Measurements from ENCODE around the gene P2RY12.

Gene P2RY12

GRCh38 chr3:151330899-151331298 lies 53.7 kb downstream of the P2RY12 start:
- no peak for DNase-seq

GRCh38 chr3:151330379-151330778 lies 54.2 kb downstream of the P2RY12 start:
- DNase-seq, result no peak

DNA sequence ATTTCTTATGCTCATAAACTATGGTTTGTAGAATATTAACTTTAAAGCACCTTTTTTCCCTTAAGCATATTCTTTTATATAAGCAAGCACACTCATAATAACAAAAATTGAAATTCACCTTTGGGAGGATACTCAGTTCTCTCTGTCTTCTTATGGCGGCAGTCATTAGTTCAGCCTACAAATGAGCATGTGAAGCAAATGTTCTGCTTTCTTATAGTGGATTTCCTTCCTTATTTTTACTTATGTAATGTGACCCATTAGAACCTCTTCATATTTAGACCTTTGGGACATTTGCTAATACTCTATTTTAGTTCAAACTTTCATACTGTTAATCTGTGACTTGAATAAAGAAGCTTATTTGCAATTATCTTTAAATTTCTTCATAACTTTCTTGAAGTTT lies 55.2 kb downstream of the P2RY12 start, which contains the start of gene P2RY13:
Gene P2RY13 (minus strand): TSS at position 187 of the 400 bp plus-strand sequence. CDS start 21 bp downstream, at position 166.
- DNase-seq, result no peak

- no peak for DNase-seq
These were observed 56.1 kb downstream of the P2RY12 start for GRCh38 chr3:151328298-151328995.

- no peak for DNase-seq
These were observed 56.9 kb downstream of the P2RY12 start for GRCh38 chr3:151327571-151328198.

GRCh38 chr3:151322511-151322910 lies 62.0 kb downstream of the P2RY12 start:
- DNase-seq, result no peak

GRCh38 chr3:151321526-151321925 lies 63.0 kb downstream of the P2RY12 start:
- DNase-seq, result no peak

DNA sequence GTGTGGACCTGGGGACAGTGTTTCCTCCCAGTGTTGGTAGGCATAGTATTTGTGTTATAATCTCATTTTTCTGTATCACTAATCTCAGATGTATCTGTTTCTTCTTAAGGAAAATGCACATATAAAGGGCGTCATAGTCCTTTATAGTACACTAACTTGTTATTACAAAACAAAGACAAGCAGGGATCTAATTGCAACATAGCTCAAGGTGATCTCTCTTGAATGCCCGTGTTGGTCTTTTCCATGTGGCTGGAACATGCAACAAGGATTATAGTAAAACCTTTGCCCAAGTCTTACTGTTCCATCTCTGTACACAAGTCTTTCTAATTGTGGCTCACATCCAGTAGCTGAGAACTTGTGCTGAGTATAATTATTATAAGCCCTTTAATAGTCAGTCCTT lies 64.4 kb downstream of the P2RY12 start:
- no peak for DNase-seq

- no peak for DNase-seq
These were observed 64.9 kb downstream of the P2RY12 start for GRCh38 chr3:151319628-151320027.

GRCh38 chr3:151318991-151319390 lies 65.6 kb downstream of the P2RY12 start:
- no peak for DNase-seq

GRCh38 chr3:151318313-151318712 lies 66.2 kb downstream of the P2RY12 start:
- DNase-seq, result no peak

DNA sequence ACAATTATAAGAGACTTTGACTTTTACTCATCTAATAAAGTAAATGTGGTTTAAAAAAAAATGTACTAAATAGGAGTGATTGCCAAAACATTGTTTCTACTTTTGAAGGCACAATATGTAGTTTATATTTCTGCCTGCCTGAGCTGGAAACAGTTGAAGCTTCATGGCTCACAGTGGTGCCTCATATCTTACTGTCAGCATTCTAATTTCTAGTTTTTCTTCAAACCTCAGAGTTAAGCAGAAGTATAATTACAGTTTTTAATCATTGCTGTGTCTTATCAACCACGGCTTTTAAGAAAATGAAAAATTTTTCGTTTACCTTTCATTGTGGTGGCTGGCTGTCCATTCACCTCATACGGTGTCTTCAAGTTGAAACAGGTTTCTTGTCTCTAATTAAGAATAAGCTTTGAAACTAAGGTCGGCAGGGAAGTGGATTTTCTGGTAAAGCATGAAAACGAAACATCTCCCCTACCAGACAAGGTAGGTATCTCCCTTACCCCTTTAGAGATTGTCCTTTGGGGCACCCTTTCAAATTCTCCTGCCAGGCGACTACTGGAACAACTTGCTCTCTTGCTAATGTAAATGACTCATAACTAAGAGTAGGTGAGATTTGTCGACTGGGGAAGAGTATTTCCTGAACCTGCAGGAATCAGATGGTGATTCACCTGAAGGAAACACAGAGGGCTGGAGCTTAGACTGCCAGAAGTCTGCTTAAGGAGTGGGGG lies 68.1 kb downstream of the P2RY12 start, which contains the start of gene GPR87:
Gene GPR87 (minus strand): TSS at position 554 of the 725 bp plus-strand sequence. CDS start 16,720 bp downstream, outside the sequence.
- DNase-seq, result no peak

- DNase-seq, result no peak
These were observed 68.7 kb downstream of the P2RY12 start for GRCh38 chr3:151315846-151316245.

DNA sequence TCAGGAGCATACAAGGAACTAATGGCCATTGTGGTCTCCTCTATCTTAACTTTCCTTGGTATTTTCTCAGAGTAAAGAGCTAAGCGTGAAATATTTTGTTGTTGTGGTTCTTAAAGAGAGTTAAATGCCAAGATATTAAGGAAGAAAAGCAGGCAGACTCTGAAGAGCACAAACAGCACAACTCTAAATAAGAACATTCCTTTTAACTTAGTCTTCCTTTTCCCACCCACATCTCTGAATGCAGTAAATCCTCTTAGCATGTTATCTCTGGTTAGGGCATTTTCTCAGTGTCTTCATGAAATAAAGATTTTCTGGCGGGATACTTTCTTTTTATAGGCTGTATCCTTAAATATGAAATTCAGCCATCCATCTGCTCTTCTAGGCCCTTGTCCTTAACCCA lies 69.4 kb downstream of the P2RY12 start:
- DNase-seq, result no peak

DNA sequence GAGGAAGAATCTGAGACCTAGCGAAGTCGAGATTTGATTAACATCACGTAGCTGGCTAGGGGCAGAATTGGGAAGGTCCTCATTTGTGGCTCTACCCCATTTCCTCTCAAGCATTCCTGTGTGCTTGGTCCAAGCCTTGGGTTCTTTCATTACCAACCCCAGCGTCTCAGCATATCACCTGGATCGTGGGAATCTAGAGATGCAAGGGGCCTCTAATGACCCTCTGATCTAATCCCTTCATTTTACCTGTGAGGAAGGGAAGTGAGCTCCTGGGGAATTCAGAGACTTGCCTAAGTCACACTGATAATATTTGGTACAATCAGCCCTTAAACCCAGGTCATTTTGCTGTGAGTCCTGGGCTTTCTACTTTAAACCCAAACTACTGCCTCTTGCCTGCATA lies 70.0 kb downstream of the P2RY12 start:
- no peak for DNase-seq

DNA sequence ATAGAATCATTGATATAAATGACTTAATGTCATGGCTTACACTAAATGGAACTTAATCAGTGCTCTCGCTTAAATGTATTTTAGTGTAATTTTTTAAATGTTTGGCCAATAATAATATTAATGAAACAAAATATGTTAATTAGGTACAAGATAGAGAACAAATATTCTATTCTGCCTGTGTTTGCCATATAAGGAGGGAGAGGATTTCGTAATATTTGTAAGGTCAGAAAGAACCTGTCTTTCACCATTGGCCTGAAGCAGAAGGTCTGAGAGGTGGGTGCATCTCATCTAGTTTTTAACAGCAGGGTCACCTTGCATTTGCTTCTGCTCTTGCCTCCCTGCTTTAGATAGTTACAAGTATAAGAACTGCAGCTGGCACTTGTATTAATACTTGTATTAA lies 70.4 kb downstream of the P2RY12 start:
- DNase-seq, result no peak

GRCh38 chr3:151312972-151313371 lies 71.6 kb downstream of the P2RY12 start:
- no peak for DNase-seq

GRCh38 chr3:151309566-151309965 lies 75.0 kb downstream of the P2RY12 start:
- DNase-seq, result no peak

DNA sequence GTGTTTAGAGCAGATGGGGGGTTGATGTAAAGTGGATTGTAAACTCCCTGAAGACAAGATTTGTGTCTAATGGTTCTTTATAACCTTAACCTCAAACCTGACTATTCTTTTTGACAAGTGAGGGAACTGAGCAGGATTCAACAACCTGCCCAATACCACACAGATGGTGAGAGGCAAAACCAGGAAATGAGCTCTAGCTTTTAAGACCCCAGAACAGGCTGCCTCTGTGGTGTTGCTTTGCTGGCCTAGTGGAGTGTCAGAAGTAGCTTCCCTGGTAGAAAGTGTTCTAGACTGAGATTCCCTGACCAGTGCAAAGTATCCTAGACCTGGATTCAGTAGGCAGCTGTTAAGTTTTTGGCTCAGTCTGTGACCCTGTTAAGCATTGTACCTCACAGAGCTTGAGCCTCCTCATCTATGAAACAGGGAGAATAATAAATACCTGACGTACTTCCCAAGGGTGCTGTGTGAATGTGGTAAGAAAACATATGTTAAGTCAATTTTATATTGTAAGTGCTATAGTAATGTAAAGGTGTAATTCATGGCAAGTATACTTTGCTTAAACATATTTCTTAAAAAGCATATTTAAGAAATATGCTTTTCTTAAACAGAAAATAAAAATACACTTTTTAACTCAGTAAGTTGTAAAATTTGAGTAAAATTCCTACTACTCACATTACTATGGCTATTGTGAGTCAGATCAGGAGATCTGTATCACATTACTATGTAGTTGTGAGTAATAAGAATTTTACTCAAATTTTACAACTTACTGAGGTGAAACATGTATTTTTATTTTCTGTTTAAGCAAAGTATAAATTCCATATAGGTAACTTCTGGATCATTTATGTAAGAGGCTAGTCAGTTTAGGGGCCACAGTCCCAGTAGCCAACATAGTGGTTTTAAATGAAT lies 76.7 kb downstream of the P2RY12 start:
- no peak for DNase-seq

GRCh38 chr3:151307131-151307530 lies 77.4 kb downstream of the P2RY12 start:
- DNase-seq, result no peak

DNA sequence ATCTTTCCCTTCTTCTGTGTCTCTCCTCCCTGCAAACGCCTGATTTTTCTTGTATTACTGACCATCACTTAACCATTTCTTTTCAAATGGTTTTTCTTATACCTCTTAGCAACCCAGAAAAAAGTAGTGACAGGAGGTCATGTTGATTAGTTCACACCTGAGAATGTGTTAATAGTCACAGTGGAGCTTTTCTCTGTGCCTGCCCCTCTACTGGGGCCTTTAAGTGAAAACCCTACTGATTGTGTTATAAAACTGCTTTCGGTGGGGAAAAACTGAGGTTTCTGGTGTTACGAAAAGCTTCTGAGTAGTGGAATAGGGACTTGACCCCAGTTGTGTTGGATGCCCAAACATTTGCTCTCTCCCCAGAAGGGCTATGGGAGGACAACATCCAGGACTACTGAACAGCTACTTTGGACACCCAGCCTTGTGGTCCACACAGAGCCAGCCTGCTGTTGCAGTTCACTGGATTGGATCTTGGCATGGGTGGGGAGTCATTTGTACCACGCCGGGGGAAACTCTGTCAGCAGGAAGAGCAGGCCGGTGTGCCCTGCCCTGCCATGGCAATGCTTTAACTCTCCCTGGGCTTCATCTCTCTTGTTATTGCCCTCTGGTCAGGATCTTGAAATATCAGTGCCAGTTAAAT lies 78.3 kb downstream of the P2RY12 start:
- DNase-seq, result no peak

GRCh38 chr3:151305775-151306151 lies 78.8 kb downstream of the P2RY12 start:
- DNase-seq, result no peak

Measured in NCI-H524 (cell line).